Vagina (tissue), 2 donors: ENCODE measurements around the gene SHLD1. TPM values are rescaled to one million over a fixed set of nuclear protein-coding genes. Genes with fewer than 3 reads are reported as not detected.

Experiments
- DNase-seq, 2 donors: peaks; one replicate each; pipeline ENCODE4 v3.0.0-alpha.2; 2017; ENCODE audit errors: extremely low spot score in 2 of 2
- H3K27ac ChIP-seq: fragments of 200-600 bp; sonication (generic); one replicate; pipeline ENCODE4 v1.5.1; 2019
- H3K27me3 ChIP-seq: fragments of 200-600 bp; sonication (generic); one replicate; pipeline ENCODE4 v1.5.1; 2019
- H3K36me3 ChIP-seq, 2 donors: fragments of 200-600 bp; sonication (generic); one replicate each; pipeline ENCODE4 v1.5.1; 2017 to 2019
- H3K4me1 ChIP-seq: fragments of 200-600 bp; sonication (generic); one replicate; pipeline ENCODE4 v1.5.1; 2019
- H3K4me3 ChIP-seq, 2 donors: fragments of 200-600 bp; sonication (generic); 1 replicate in 1 of 2; 2 replicates in 1 of 2; pipeline ENCODE4 v1.5.1; 2016 to 2019
- H3K9me3 ChIP-seq: fragments of 200-600 bp; sonication (generic); one replicate; pipeline ENCODE4 v1.5.1; 2019
- POLR2A ChIP-seq, 2 donors: fragments of 450-650 bp; IDR thresholded peaks; one replicate each; pipeline ENCODE4 v1.6.1; 2017; ENCODE audit warnings: antibody characterized with exemption in 2 of 2, mild to moderate bottlenecking in 2 of 2, moderate library complexity in 2 of 2
- POLR2AphosphoS5 ChIP-seq, 2 donors: sonication (generic); formaldehyde crosslinking; IDR thresholded peaks; one replicate each; pipeline ENCODE4 v1.9.0; 2017; ENCODE audit warnings: antibody characterized with exemption in 2 of 2, mild to moderate bottlenecking in 2 of 2, low read depth in 1 of 2; ENCODE audit not compliant: insufficient read depth in 1 of 2
- intact Hi-C: fragments of 100-400 bp; cut with DNase I; formaldehyde crosslinking; loops from one replicate; pipeline ENCODE4 v1.15.1; 2023
- total RNA-seq: library from RNA; depleted of rRNA; stranded (reverse); fragments of >200 nt; gene quantifications from one replicate; pipeline ENCODE4 v1.2.3, GENCODE V29; 2016
- TF ChIP-seq, protein P1 (sequence below), 3 experiments: fragments of 450-650 bp in 2 of 3; fragments of 200-600 bp in 1 of 3; sonication (generic) in 1 of 3; IDR thresholded peaks; one replicate each; pipeline ENCODE4 v1.5.1; 2017 to 2019; ENCODE audit warnings: antibody characterized with exemption in 3 of 3, mild to moderate bottlenecking in 2 of 3, moderate library complexity in 2 of 3

SHLD1 gene
- total RNA-seq, 1 donor from 2014 or later = 0.98 TPM

DNA sequence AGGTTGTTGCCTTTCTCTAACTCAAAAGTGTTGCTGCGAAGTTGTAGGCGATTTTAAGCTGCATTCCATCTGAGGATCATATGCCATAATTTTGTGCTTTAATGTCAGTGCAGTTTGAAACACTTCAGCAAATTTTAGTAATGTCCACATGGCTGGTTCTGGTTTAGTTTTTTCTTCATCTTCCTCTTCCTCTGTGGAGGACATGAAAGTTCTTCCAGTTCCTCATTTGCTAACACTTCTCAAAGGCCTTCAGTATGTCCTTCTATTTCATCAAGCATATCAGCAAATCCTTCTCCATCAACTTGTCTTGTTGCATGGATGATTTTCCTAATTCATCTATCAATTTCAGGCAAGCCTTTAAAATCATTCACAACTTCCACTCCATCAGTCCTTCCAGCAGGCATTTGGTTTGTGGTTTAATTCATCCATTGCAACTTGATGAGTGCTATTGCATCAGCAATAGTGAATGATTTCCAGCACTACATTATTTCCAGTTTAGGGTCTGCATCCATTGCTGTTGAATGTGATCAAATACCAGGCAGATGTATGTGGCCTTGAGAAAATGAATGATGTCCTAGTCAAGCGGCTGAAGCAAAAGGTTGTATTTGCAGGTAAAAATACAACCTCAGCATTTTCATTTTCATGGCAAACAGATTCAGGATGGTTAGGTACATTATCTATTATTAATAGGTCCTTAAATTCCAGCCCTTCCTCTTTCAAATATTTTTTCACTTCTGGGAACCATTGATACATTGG, 20.2 kb downstream of the SHLD1 start:
- Histone ChIP-seq H3K36me3 (peaks cover 0 to 18% of the 10 kb centered on the region in 2 donors), H3K4me1 (no peaks in the 10 kb centered on the region), H3K27me3 (no peaks in the 10 kb centered on the region), H3K9me3 (no peaks in the 10 kb centered on the region), H3K27ac (no peak overlapping the region), H3K4me3 (no peak overlapping the region)
- TF ChIP-seq, protein P1, sequence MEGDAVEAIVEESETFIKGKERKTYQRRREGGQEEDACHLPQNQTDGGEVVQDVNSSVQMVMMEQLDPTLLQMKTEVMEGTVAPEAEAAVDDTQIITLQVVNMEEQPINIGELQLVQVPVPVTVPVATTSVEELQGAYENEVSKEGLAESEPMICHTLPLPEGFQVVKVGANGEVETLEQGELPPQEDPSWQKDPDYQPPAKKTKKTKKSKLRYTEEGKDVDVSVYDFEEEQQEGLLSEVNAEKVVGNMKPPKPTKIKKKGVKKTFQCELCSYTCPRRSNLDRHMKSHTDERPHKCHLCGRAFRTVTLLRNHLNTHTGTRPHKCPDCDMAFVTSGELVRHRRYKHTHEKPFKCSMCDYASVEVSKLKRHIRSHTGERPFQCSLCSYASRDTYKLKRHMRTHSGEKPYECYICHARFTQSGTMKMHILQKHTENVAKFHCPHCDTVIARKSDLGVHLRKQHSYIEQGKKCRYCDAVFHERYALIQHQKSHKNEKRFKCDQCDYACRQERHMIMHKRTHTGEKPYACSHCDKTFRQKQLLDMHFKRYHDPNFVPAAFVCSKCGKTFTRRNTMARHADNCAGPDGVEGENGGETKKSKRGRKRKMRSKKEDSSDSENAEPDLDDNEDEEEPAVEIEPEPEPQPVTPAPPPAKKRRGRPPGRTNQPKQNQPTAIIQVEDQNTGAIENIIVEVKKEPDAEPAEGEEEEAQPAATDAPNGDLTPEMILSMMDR (IDR thresholded peaks at IDR 0.05) = no peak
- no peak for TF ChIP-seq POLR2A (IDR thresholded peaks at IDR 0.05)
- DNase-seq = no peak
- intact Hi-C loops = no loop called here

DNA sequence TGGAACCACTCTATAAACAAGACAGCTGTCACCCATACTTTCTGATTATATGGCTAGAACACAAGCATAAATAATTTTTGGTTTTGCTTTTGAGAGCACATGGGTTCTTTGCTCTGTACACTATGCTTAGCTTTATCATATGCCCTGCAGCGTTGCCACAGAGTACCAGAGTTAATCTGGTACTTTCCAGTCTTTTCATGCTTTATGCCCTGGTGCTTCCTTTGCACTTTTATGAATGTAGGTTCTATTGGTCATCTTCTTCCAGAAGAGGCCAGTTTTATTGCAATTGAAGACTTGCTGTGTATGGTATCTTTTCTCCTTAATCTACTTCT, 20.8 kb downstream of the SHLD1 start:
- no peaks in the 10 kb centered on the region for H3K4me1 ChIP-seq
- DNase-seq = no peak
- TF ChIP-seq, protein P1 (IDR thresholded peaks at IDR 0.05) = no peak
- no peak for TF ChIP-seq POLR2A (IDR thresholded peaks at IDR 0.05)
- TF ChIP-seq POLR2AphosphoS5 (IDR thresholded peaks at IDR 0.05; ENCODE audit: insufficient read depth in 1 of 2, low read depth in 1 of 2) = no peak
- intact Hi-C loops = no loop called here
- H3K27me3 ChIP-seq = no peaks in the 10 kb centered on the region
- no peaks in the 10 kb centered on the region for H3K9me3 ChIP-seq
- peaks cover 0 to 18% of the 10 kb centered on the region in 2 donors for H3K36me3 ChIP-seq
- no peak overlapping the region for H3K27ac ChIP-seq
- no peak overlapping the region for H3K4me3 ChIP-seq

DNA sequence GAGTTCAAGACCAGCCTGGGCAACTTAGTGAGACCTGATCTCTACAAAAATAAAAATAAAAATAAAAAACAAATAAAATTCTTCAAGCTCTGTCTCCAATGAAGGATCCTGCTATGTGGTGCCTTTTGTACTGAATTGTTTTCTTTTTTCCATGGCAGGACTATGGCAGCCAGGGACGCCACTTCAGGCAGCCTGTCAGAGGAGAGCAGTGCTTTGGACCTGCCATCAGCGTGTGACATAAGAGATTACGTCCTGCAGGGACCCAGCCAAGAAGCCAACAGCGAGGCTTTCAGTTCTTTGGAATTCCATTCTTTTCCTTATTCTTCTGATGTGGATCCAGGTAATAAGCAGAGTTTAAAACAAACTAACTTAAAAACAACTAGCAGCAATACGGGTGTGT, 22.5 kb downstream of the SHLD1 start:
- TF ChIP-seq POLR2AphosphoS5 (IDR thresholded peaks at IDR 0.05; ENCODE audit: insufficient read depth in 1 of 2, low read depth in 1 of 2) (no peak), POLR2A (IDR thresholded peaks at IDR 0.05) (no peak)
- TF ChIP-seq, protein P1 (IDR thresholded peaks at IDR 0.05) = no peak
- no peak overlapping the region for H3K27ac ChIP-seq
- no peaks in the 10 kb centered on the region for H3K27me3 ChIP-seq
- peaks cover 0 to 18% of the 10 kb centered on the region in 2 donors for H3K36me3 ChIP-seq
- no peaks in the 10 kb centered on the region for H3K4me1 ChIP-seq
- H3K9me3 ChIP-seq = no peaks in the 10 kb centered on the region
- no peak for DNase-seq
- intact Hi-C loops = no loop called here
- no peak overlapping the region for H3K4me3 ChIP-seq

DNA sequence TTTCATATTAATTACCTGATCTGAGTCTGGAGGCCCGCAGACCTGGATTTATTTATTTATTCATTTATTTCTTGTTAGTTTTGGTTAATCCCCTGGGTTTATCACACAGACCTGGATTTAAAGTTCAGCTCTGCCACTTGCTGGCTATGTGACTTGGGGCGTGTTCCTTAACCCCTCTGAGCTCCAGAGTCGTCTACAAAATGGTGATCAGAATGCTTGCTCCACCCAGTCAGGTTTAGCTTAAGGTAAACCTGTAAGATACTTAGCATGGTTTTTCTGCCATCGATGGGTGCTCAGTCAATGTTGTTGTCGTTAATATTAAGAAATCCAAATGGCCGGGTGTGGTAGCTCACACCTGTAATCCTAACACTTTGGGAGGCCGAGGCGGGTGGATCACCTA, 23.4 kb downstream of the SHLD1 start:
- Histone ChIP-seq H3K36me3 (peaks cover 0 to 18% of the 10 kb centered on the region in 2 donors), H3K27ac (no peak overlapping the region), H3K27me3 (no peaks in the 10 kb centered on the region), H3K4me1 (no peaks in the 10 kb centered on the region), H3K9me3 (no peaks in the 10 kb centered on the region), H3K4me3 (no peak overlapping the region)
- intact Hi-C loops = no loop called here
- DNase-seq = no peak
- TF ChIP-seq, protein P1 (IDR thresholded peaks at IDR 0.05) = no peak

DNA sequence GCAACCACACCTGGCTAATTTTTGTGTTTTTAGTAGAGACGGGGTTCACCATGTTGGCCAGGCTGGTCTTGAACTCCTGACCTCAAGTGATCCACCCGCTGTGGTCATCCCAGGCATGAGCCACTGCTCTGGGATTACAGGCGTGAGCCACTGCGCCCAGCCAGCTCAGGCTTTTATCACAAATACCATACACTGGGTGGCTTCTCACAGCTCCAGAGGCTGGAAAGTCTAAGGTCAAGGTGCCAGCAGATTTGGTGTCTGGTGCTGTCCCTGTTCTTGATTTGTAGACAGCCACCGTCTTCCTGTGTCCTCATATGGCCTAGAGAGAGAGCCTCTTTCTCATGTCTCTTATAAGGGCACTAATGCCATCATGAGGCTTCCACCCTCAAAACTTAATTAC, 25.9 kb downstream of the SHLD1 start:
- no peak for TF ChIP-seq POLR2AphosphoS5 (IDR thresholded peaks at IDR 0.05; ENCODE audit: insufficient read depth in 1 of 2, low read depth in 1 of 2)
- TF ChIP-seq POLR2A (IDR thresholded peaks at IDR 0.05) = no peak
- TF ChIP-seq, protein P1 (IDR thresholded peaks at IDR 0.05) = no peak
- no peaks in the 10 kb centered on the region for H3K4me1 ChIP-seq
- no peaks in the 10 kb centered on the region for H3K27me3 ChIP-seq
- no peaks in the 10 kb centered on the region for H3K9me3 ChIP-seq
- DNase-seq = no peak
- no peak overlapping the region for H3K27ac ChIP-seq
- intact Hi-C loops = no loop called here
- H3K36me3 ChIP-seq = peaks cover 0 to 18% of the 10 kb centered on the region in 2 donors
- no peak overlapping the region for H3K4me3 ChIP-seq
